ENCODE results near the gene LLGL1.

LLGL1 gene

GRCh38 chr17:18229254-18229653 is 3.8 kb downstream of the LLGL1 start:
- in situ Hi-C loops (cut with MboI; ENCODE audit: low sequenced_read_pairs) = no loop called here

GRCh38 chr17:18229771-18230170 is 4.3 kb downstream of the LLGL1 start:
- in situ Hi-C loops (cut with MboI; ENCODE audit: low sequenced_read_pairs) = no loop called here

GRCh38 chr17:18230288-18231141 is 5.1 kb downstream of the LLGL1 start:
- in situ Hi-C loops (cut with MboI; ENCODE audit: low sequenced_read_pairs) = no loop called here

GRCh38 chr17:18231164-18231563 is 5.7 kb downstream of the LLGL1 start:
- in situ Hi-C loops (cut with MboI; ENCODE audit: low sequenced_read_pairs) = no loop called here

- in situ Hi-C loops (cut with MboI; ENCODE audit: low sequenced_read_pairs) = no loop called here
These were observed 8.5 kb downstream of the LLGL1 start for GRCh38 chr17:18233803-18234518.

- in situ Hi-C loops (cut with MboI; ENCODE audit: low sequenced_read_pairs) = no loop called here
These were observed 9.5 kb downstream of the LLGL1 start for GRCh38 chr17:18234853-18235380.

GRCh38 chr17:18235743-18236256 is 10.4 kb downstream of the LLGL1 start:
- in situ Hi-C loops (cut with MboI; ENCODE audit: low sequenced_read_pairs) = no loop called here

GRCh38 chr17:18236494-18236893 is 11.1 kb downstream of the LLGL1 start:
- in situ Hi-C loops (cut with MboI; ENCODE audit: low sequenced_read_pairs) = no loop called here

- in situ Hi-C loops (cut with MboI; ENCODE audit: low sequenced_read_pairs) = no loop called here
These were observed 12.0 kb downstream of the LLGL1 start for GRCh38 chr17:18237461-18237860.

- in situ Hi-C loops (cut with MboI; ENCODE audit: low sequenced_read_pairs) = no loop called here
These were observed 12.9 kb downstream of the LLGL1 start for GRCh38 chr17:18238299-18238698.

- in situ Hi-C loops (cut with MboI; ENCODE audit: low sequenced_read_pairs) = no loop called here
These were observed 15.0 kb downstream of the LLGL1 start for GRCh38 chr17:18240449-18240848.

- in situ Hi-C loops (cut with MboI; ENCODE audit: low sequenced_read_pairs) = no loop called here
These were observed 15.9 kb downstream of the LLGL1 start for GRCh38 chr17:18241229-18241871.

GRCh38 chr17:18245038-18245776 is 19.8 kb downstream of the LLGL1 start:
- in situ Hi-C loops (cut with MboI; ENCODE audit: low sequenced_read_pairs) = no loop called here

GRCh38 chr17:18246109-18246725 is 20.8 kb downstream of the LLGL1 start:
- in situ Hi-C loops (cut with MboI; ENCODE audit: low sequenced_read_pairs) = no loop called here

- in situ Hi-C loops (cut with MboI; ENCODE audit: low sequenced_read_pairs) = no loop called here
These were observed 21.6 kb downstream of the LLGL1 start for GRCh38 chr17:18246880-18247612.

GRCh38 chr17:18247613-18248001 is 22.2 kb downstream of the LLGL1 start:
- in situ Hi-C loops (cut with MboI; ENCODE audit: low sequenced_read_pairs) = no loop called here

GRCh38 chr17:18248300-18248731 is 22.9 kb downstream of the LLGL1 start:
- in situ Hi-C loops (cut with MboI; ENCODE audit: low sequenced_read_pairs) = no loop called here

- in situ Hi-C loops (cut with MboI; ENCODE audit: low sequenced_read_pairs) = no loop called here
These were observed 23.4 kb downstream of the LLGL1 start for GRCh38 chr17:18248811-18249210.

GRCh38 chr17:18250259-18250658 is 24.8 kb downstream of the LLGL1 start:
- in situ Hi-C loops (cut with MboI; ENCODE audit: low sequenced_read_pairs) = no loop called here
